SIG-M5 treated with dmso at 0.1 percent for 504 hours (cell line): ENCODE results near the gene PPCS.

Source experiments
- DNase-seq: peaks from one replicate; lab custom pipeline; 2025; ENCODE audit not compliant: unreplicated experiment; lab: John Stamatoyannopoulos, UW

Gene PPCS

GRCh38 chr1:42456010-42456753 is at the start of gene PPCS, which contains the start of gene ZMYND12:
Gene PPCS, plus strand, starts transcription at chr1:42456543. Its CDS starts 23 bp downstream, at chr1:42456566.
Gene ZMYND12, minus strand, starts transcription at chr1:42456022. Its CDS starts 25 bp downstream, at chr1:42455997.
- DNase-seq = peak; percentile 76

GRCh38 chr1:42414551-42415496 is 41.5 kb upstream of the PPCS start:
- DNase-seq = no peak

GRCh38 chr1:42417166-42417565 is 39.2 kb upstream of the PPCS start:
- no peak for DNase-seq

GRCh38 chr1:42418516-42418915 is 37.8 kb upstream of the PPCS start:
- DNase-seq = no peak

- no peak for DNase-seq
Observed at GRCh38 chr1:42419126-42419821, 37.1 kb upstream of the PPCS start.

GRCh38 chr1:42420121-42420520 is 36.2 kb upstream of the PPCS start:
- DNase-seq = no peak

- no peak for DNase-seq
Observed at GRCh38 chr1:42420911-42421585, 35.3 kb upstream of the PPCS start.

GRCh38 chr1:42422737-42423136 is 33.6 kb upstream of the PPCS start:
- no peak for DNase-seq

- no peak for DNase-seq
Observed at GRCh38 chr1:42423681-42424080, 32.7 kb upstream of the PPCS start.

- no peak for DNase-seq
Observed at GRCh38 chr1:42424201-42424600, 32.1 kb upstream of the PPCS start.

GRCh38 chr1:42427240-42427639 is 29.1 kb upstream of the PPCS start:
- DNase-seq = no peak

GRCh38 chr1:42429603-42430002 is 26.7 kb upstream of the PPCS start:
- DNase-seq = no peak

- DNase-seq = no peak
Observed at GRCh38 chr1:42430286-42431135, 25.8 kb upstream of the PPCS start.

- DNase-seq = no peak
Observed at GRCh38 chr1:42431514-42431913, 24.8 kb upstream of the PPCS start.

GRCh38 chr1:42432714-42433113 is 23.6 kb upstream of the PPCS start:
- DNase-seq = no peak

GRCh38 chr1:42433369-42433768 is 23.0 kb upstream of the PPCS start:
- DNase-seq = no peak

- DNase-seq = no peak
Observed at GRCh38 chr1:42434340-42434739, 22.0 kb upstream of the PPCS start.

GRCh38 chr1:42439940-42440339 is 16.4 kb upstream of the PPCS start:
- no peak for DNase-seq

- peak; percentile 29 for DNase-seq
Observed at GRCh38 chr1:42442662-42443061, 13.7 kb upstream of the PPCS start.

GRCh38 chr1:42449256-42449655 is 7.1 kb upstream of the PPCS start:
- no peak for DNase-seq
